ENCODE results near the gene SCARF1.

SCARF1 gene

GRCh38 chr17:1627982-1628855 lies 17.3 kb downstream of the SCARF1 start, which contains the start of gene SLC43A2:
Gene SLC43A2 (minus strand): TSS chr17:1628834. CDS start chr17:1627874, 960 bp downstream.
- DNase-seq = peak; percentile 92 to 94

- no peak for DNase-seq
These were observed 18.1 kb downstream of the SCARF1 start for GRCh38 chr17:1627182-1627981.

- DNase-seq = no peak
These were observed 19.2 kb downstream of the SCARF1 start for GRCh38 chr17:1626333-1626732.

GRCh38 chr17:1625581-1625980 lies 20.0 kb downstream of the SCARF1 start:
- no peak for DNase-seq

GRCh38 chr17:1625053-1625452 lies 20.5 kb downstream of the SCARF1 start:
- DNase-seq = no peak

GRCh38 chr17:1624650-1625049 lies 20.9 kb downstream of the SCARF1 start:
- DNase-seq = no peak

- no peak for DNase-seq
These were observed 22.4 kb downstream of the SCARF1 start for GRCh38 chr17:1623057-1623630.

- DNase-seq = no peak
These were observed 24.1 kb downstream of the SCARF1 start for GRCh38 chr17:1621273-1621954.

- no peak for DNase-seq
These were observed 25.0 kb downstream of the SCARF1 start for GRCh38 chr17:1620486-1620885.

- DNase-seq = no peak
These were observed 27.8 kb downstream of the SCARF1 start for GRCh38 chr17:1617620-1618174.

- no peak for DNase-seq
These were observed 29.4 kb downstream of the SCARF1 start for GRCh38 chr17:1616101-1616500.

GRCh38 chr17:1612400-1612799 lies 33.1 kb downstream of the SCARF1 start:
- no peak for DNase-seq

GRCh38 chr17:1611715-1612114 lies 33.8 kb downstream of the SCARF1 start:
- no peak for DNase-seq

GRCh38 chr17:1608676-1609075 lies 36.9 kb downstream of the SCARF1 start:
- DNase-seq = no peak

- DNase-seq = no peak
These were observed 37.6 kb downstream of the SCARF1 start for GRCh38 chr17:1607971-1608320.

GRCh38 chr17:1606352-1606985 lies 39.1 kb downstream of the SCARF1 start:
- DNase-seq = peak in 1 of 2 experiments; percentile 7

- DNase-seq = no peak
These were observed 39.7 kb downstream of the SCARF1 start for GRCh38 chr17:1605681-1606351.

- DNase-seq = no peak
These were observed 40.6 kb downstream of the SCARF1 start for GRCh38 chr17:1604831-1605528.

- no peak for DNase-seq
These were observed 44.0 kb downstream of the SCARF1 start for GRCh38 chr17:1601571-1601970.

GRCh38 chr17:1598399-1599095 lies 47.0 kb downstream of the SCARF1 start:
- no peak for DNase-seq
